Measurements from ENCODE around the gene FAM90A26.
"Not testable (repeated sequence)": the region's sequence is repeated elsewhere in the genome, so short reads cannot be mapped to it uniquely, and the experiment has no call there.

- not testable (repeated sequence) for TF ChIP-seq CTCF, POLR2A, EP300 (IDR thresholded peaks at IDR 0.05)
These were observed 38.8 kb upstream of the FAM90A26 start for GRCh38 chr4:9131420-9131819.
